ENCODE data around the gene EVPL. TPM values are rescaled to one million over a fixed set of nuclear protein-coding genes. Genes with fewer than 3 reads are reported as not detected.

EVPL gene
- total and polyA plus RNA-seq, 2 of the 13 experiments (the other 11 are each of a cell fraction or from before 2014, with no cell fraction given), result 2.1 to 8.2 TPM

GRCh38 chr17:75965468-75965867, 61.6 kb downstream of the EVPL start:
- Histone ChIP-seq H3K4me2 (ENCODE audit: low read depth, low read length) (no peak overlapping the region), H3K27ac (ENCODE audit: extremely low read length, insufficient read depth, low read length) (peak overlapping the region; percentile 0), H3K4me3 (replicated peaks in 1 of 3; ENCODE audit: insufficient read depth in 1 of 3, low read depth in 2 of 3, low read length in 3 of 3) (no peak overlapping the region), H3K9me3 (ENCODE audit: low read length) (no peaks in the 10 kb centered on the region), H2AFZ (ENCODE audit: low read length) (no peak overlapping the region), H3K27me3 (ENCODE audit: control insufficient read depth in 1 of 2, insufficient read depth in 2 of 2, low read length in 2 of 2) (no peaks in the 10 kb centered on the region), H3K4me1 (ENCODE audit: insufficient read depth, low read length) (peaks cover 33% of the 10 kb centered on the region), H3K9ac (ENCODE audit: insufficient read depth, low read depth, low read length) (no peak overlapping the region), H3K79me2 (ENCODE audit: insufficient read depth, low read length) (peaks cover 75% of the 10 kb centered on the region), H4K20me1 (ENCODE audit: insufficient read depth, low read length) (peaks cover 68% of the 10 kb centered on the region), H3K36me3 (replicated peaks in 1 of 2; ENCODE audit: control insufficient read depth in 1 of 2, insufficient read depth in 2 of 2, low read length in 2 of 2) (peaks cover 19 to 51% of the 10 kb centered on the region in 2 experiments)
- ChIA-PET POLR2A (interaction anchor here (1.0 to 2.4 kb wide), 4 partner anchors 11 to 32 kb away, joined by 3 to 9 read pairs (median 4); partner anchors contain the start of gene FBF1), CTCF (ENCODE audit: low intra/inter-chr PET ratio, low total read pairs) (no interaction called here)
- intact Hi-C loops (cut with micrococcal nuclease; ENCODE audit: unreplicated experiment) (no loop called here), in situ Hi-C loops (cut with HindIII; ENCODE audit: extremely low pct_ligation_motif_present, low pct_unique_long_range_greater_than_20kb) (no loop called here)
- TF ChIP-seq IKZF1 (IDR thresholded peaks at IDR 0.05) (no peak), ZNF121 (CRISPR knock-in tag; IDR thresholded peaks at IDR 0.05) (peak; percentile 62; the same call in 1 of the 2 replicates)
- BruUV-seq (replicated peaks), result no TSS peak
- WGBS (ENCODE audit: low lambda C conversion rate), result 96% methylated on average over 6 of the region's 6 CpGs
- FAIRE-seq (no peak), DNase-seq (ENCODE audit: low spot score) (no peak), ATAC-seq (no peak)

GRCh38 chr17:75959839-75960511, 67.1 kb downstream of the EVPL start:
- ATAC-seq (peak; percentile 75), DNase-seq (ENCODE audit: low spot score) (no peak), FAIRE-seq (no peak)
- Histone ChIP-seq H3K27me3 (ENCODE audit: control insufficient read depth in 1 of 2, insufficient read depth in 2 of 2, low read length in 2 of 2) (no peaks in the 10 kb centered on the region), H3K9ac (ENCODE audit: insufficient read depth, low read depth, low read length) (no peak overlapping the region), H3K27ac (ENCODE audit: extremely low read length, insufficient read depth, low read length) (peak overlapping the region; percentile 52), H3K79me2 (ENCODE audit: insufficient read depth, low read length) (peaks cover 66% of the 10 kb centered on the region), H4K20me1 (ENCODE audit: insufficient read depth, low read length) (peaks cover 67% of the 10 kb centered on the region), H3K4me3 (replicated peaks in 1 of 3; ENCODE audit: insufficient read depth in 1 of 3, low read depth in 2 of 3, low read length in 3 of 3) (no peak overlapping the region), H2AFZ (ENCODE audit: low read length) (no peak overlapping the region), H3K4me2 (ENCODE audit: low read depth, low read length) (peak overlapping the region; percentile 59), H3K36me3 (replicated peaks in 1 of 2; ENCODE audit: control insufficient read depth in 1 of 2, insufficient read depth in 2 of 2, low read length in 2 of 2) (peaks cover 22 to 54% of the 10 kb centered on the region in 2 experiments), H3K4me1 (ENCODE audit: insufficient read depth, low read length) (peaks cover 37% of the 10 kb centered on the region), H3K9me3 (ENCODE audit: low read length) (no peaks in the 10 kb centered on the region)
- intact Hi-C loops (cut with micrococcal nuclease; ENCODE audit: unreplicated experiment), result no loop called here
- in situ Hi-C loops (cut with HindIII; ENCODE audit: extremely low pct_ligation_motif_present, low pct_unique_long_range_greater_than_20kb), result loop anchor here (5.0 kb wide), 1 partner anchor 47 kb away; no protein-coding TSS in a partner anchor
- POLR2A ChIA-PET, result interaction anchor here (0.5 to 4.3 kb wide), 12 partner anchors 9 to 55 kb away, joined by 3 to 39 read pairs (median 5); partner anchors contain the start of genes ACOX1, FBF1, MRPL38 and TEN1
- CTCF ChIA-PET (ENCODE audit: low intra/inter-chr PET ratio, low total read pairs), result no interaction called here
- 85% methylated on average over 11 of the region's 11 CpGs for WGBS (ENCODE audit: low lambda C conversion rate)
- no TSS peak for BruUV-seq (replicated peaks)
- TF ChIP-seq ZNF687 (CRISPR knock-in tag; IDR thresholded peaks at IDR 0.05) (peak; percentile 49), ZNF639 (CRISPR knock-in tag; conservative IDR thresholded peaks at IDR 0.05) (no peak), TEAD2 (CRISPR knock-in tag; IDR thresholded peaks at IDR 0.05) (no peak), ISX (CRISPR knock-in tag; conservative IDR thresholded peaks at IDR 0.05) (no peak), NR2F6 (IDR thresholded peaks at IDR 0.05) (no peak), NR2F6 (CRISPR knock-in tag; IDR thresholded peaks at IDR 0.05) (no peak)

Data from HepG2 (cell line).